GM12801 (cell line): ENCODE measurements around the gene COQ4.

ENCODE experiments used
- CTCF ChIP-seq: IDR thresholded peaks from one replicate; pipeline ENCODE4 v1.5.1; 2011; ENCODE audit warnings: control low read depth; ENCODE audit not compliant: insufficient read length; ENCODE audit errors: extremely low read depth

Gene COQ4

GRCh38 chr9:128323791-128324190 is 1.2 kb downstream of the COQ4 start:
- TF ChIP-seq CTCF = no peak

GRCh38 chr9:128324401-128324800 is 1.8 kb downstream of the COQ4 start:
- TF ChIP-seq CTCF = no peak

GRCh38 chr9:128325629-128326028 is 3.0 kb downstream of the COQ4 start:
- no peak for TF ChIP-seq CTCF

GRCh38 chr9:128333451-128333869 is 10.8 kb downstream of the COQ4 start:
- no peak for TF ChIP-seq CTCF

GRCh38 chr9:128335161-128335560 is 12.5 kb downstream of the COQ4 start:
- TF ChIP-seq CTCF = no peak

- TF ChIP-seq CTCF = no peak
Measured at GRCh38 chr9:128335914-128336313, 13.3 kb downstream of the COQ4 start.

GRCh38 chr9:128337936-128338335 is 15.3 kb downstream of the COQ4 start:
- TF ChIP-seq CTCF = no peak
